Fibroblast of mammary gland (primary cell): Measurements from ENCODE around the gene MEOX1.
A peak's percentile ranks its signal among the peaks of the same experiment; 100 is the strongest.

Experiments used
- DNase-seq: peaks from one replicate; pipeline ENCODE4 v3.0.0-alpha.2; 2010; ENCODE audit warnings: low read depth
- H3K4me3 ChIP-seq: 2 replicates; pipeline ENCODE4 v1.5.1; 2011; ENCODE audit warnings: low read depth, mild to moderate bottlenecking, low read length, moderate library complexity; ENCODE audit not compliant: control insufficient read depth
- TF ChIP-seq, protein P1 (sequence below): conservative IDR thresholded peaks from 2 replicates; pipeline ENCODE4 v1.5.1; 2011; ENCODE audit warnings: low read depth, low read length, inconsistent platforms; ENCODE audit not compliant: control insufficient read depth, insufficient read depth

The MEOX1 gene

DNA sequence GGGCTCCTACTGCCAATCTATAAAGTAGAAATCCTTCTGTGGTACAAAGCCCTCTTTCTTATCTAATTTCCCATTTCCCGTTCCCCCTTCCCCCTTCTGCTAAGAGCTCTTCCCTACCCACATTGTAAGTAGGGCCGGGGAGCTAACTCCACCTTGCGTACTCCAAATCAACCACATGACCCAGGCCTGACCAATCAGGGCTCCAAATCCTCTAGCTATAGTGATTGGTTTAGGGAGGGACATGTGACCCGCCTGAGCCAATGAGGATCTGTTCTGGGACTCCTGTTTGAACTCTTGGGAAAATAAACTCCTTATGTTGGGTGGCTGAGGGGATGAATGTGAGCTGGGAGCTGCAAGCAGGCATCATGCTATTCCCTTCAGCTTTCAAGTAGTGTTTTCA is 40.9 kb upstream of the MEOX1 start:
- DNase-seq = peak; percentile 38
- no peak overlapping the region for H3K4me3 ChIP-seq
- TF ChIP-seq, protein P1, sequence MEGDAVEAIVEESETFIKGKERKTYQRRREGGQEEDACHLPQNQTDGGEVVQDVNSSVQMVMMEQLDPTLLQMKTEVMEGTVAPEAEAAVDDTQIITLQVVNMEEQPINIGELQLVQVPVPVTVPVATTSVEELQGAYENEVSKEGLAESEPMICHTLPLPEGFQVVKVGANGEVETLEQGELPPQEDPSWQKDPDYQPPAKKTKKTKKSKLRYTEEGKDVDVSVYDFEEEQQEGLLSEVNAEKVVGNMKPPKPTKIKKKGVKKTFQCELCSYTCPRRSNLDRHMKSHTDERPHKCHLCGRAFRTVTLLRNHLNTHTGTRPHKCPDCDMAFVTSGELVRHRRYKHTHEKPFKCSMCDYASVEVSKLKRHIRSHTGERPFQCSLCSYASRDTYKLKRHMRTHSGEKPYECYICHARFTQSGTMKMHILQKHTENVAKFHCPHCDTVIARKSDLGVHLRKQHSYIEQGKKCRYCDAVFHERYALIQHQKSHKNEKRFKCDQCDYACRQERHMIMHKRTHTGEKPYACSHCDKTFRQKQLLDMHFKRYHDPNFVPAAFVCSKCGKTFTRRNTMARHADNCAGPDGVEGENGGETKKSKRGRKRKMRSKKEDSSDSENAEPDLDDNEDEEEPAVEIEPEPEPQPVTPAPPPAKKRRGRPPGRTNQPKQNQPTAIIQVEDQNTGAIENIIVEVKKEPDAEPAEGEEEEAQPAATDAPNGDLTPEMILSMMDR = no peak

DNA sequence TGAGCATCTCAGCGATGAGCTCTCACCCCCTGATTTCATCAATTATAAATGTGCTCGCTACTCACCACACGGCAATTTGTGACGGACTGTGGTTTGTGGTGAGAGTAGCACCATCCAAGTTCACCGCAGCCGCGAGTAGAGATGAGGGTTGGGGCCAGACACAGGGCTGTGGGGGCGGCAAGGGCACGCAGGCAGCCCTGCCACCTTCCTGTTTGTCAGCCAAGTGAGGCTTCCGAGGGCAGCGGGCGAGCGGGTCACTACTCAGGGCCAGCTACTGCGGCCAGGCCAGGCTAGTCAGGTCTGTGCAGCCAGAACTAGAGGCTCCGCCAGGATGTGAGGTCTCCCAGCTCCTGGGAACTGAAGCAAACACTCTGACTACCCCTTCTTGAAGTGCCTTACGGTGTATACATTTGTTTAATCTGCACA is 39.6 kb upstream of the MEOX1 start:
- H3K4me3 ChIP-seq = no peak overlapping the region
- TF ChIP-seq, protein P1 = no peak
- peak; percentile 85 for DNase-seq

DNA sequence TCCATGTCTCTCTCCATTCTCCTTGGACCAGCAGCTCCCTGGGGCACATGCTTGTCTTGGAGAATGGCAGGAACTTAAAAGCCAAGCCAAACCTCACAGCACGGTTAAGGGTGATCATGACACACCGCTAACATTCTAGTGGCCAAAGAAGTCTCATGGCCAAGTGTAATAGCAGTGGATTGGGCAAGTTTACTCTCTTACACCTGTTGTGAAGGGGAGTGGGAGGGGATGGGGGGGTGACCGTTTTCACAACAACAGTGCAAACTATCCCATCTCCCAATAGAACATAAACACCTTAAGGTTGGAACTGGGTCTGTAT is 37.7 kb upstream of the MEOX1 start:
- TF ChIP-seq, protein P1 = no peak
- H3K4me3 ChIP-seq = no peak overlapping the region
- DNase-seq = no peak

DNA sequence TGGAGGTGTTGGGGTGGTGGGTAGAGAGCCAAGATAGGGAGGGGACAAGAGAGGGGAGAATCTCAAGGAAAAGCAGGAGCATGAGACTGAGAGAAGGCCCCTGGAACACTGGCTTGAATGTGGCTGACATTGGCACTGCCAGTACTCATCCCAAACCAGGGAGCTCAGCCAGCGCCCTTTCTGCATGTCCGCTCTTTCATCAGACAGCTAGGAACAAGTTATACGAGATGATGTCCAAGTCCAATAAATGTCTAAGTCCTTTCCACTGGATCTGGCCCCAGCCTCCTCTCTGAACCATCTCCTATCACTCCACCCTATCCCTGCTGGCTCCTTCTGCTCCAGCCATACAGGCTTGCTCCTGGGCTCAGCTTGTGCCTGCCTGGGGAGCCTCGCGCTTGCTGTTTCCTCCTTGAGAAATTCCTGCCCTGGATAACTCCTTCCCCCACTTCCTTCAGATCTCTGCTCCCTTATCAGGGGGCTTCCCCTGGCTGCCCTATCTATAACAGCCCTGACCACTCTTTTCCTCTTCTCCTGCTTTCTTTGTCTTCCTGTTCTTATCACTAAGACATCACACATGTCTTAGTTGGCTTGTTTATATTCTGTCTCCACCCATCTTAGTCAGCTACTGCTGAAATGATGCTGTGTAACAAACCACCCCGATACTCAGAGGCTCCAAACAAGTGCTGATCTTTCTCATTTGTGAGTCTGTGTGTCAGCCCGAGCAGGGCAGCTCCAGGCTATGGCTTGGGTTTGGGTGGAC is 37.1 kb upstream of the MEOX1 start:
- TF ChIP-seq, protein P1 = no peak
- no peak for DNase-seq
- no peak overlapping the region for H3K4me3 ChIP-seq

DNA sequence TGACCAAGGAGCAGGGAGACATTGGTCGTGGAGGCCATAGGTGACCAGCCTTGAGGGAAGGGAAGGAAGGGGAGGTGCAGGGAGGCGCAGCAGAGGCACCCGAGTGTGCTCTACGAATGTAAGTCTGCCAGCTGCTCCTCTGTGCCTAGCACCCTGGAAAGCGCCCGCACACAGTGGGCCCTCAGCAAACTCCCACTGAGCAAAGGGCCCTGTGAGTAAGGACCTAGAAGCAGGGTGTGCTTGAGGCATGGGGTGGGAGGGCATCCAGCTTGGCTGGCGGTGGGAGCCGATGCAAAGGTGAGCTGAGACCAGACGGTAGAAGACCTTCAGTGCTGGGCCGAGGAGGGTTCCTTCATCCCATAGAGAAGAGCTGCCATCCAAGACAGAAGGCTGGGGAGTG is 36.2 kb upstream of the MEOX1 start:
- DNase-seq = no peak
- no peak overlapping the region for H3K4me3 ChIP-seq
- TF ChIP-seq, protein P1 = no peak

DNA sequence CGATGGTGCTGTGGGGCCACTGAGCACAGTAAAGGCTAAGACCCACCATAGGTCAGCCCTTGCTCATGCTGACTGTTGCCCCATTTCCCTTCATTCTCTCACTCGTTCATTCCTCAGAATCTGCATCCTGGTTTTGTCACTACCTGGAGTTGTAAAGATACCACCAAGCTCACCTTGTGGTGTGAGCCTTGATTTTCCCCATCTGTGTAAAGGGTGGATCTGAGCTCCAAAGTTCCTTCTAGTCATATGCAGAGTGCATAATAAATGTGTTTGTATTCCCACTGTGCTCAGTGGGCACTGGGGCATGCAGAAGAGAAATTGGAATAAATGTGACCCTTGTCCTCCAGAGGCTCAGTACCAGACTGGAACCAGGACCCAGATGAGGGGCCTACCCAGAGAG is 35.2 kb upstream of the MEOX1 start:
- no peak overlapping the region for H3K4me3 ChIP-seq
- DNase-seq = no peak
- TF ChIP-seq, protein P1 = no peak
